HG03175 (cell line): Measurements from ENCODE around the gene GLB1L2.
"Not testable (repeated sequence)": the region's sequence is repeated elsewhere in the genome, so short reads cannot be mapped to it uniquely, and the experiment has no call there.

Source experiments
- ATAC-seq: cut with Tn5 transposase; IDR thresholded peaks from one replicate; pipeline ENCODE4 v1.9.1; 2021; ENCODE audit warnings: mild to moderate bottlenecking, moderate library complexity; ENCODE audit not compliant: unreplicated experiment

GLB1L2 gene

DNA sequence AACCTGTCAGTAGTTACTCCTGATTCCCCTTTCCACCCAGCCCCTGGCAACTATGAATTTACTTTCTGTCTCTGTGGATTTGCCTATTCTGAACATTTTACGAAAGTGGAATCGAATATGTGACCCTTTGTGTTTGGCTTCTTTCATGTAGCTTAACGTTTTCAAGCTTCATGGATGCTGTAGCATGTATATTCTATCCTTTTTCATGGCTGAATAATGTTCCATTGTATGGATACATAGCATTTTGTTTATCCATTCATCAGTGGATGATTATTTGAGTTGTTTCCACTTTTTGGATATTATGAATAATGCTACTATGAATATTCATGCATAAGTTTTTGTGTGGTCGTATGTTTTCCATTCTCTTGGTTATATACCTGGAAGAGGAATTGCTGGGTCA, 9.2 kb upstream of the GLB1L2 start:
- no peak for ATAC-seq

DNA sequence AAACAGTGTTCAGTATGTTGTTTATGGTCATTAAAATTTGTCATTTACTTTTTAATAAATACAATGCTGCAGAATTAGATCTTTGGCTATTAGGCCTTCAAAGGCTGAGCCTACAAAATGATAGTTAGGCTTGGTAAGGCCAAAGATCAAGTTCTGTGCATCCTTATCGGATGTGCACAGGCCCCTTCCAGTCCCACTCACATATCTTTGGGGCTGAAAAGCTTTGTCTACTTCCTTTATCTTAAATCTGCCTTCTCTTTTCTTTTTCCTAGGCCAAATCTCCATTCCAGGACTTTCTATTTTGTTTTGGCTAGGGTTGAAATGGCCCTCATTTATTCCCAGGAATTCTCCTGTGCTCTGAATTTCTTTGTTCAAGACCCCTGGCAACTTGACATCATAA, 3.4 kb upstream of the GLB1L2 start:
- ATAC-seq = no peak

GRCh38 chr11:134330611-134331353, 1.0 kb upstream of the GLB1L2 start:
- ATAC-seq = no peak

GRCh38 chr11:134332189-134332631, 422 bp downstream of the GLB1L2 start:
- peak; percentile 26 for ATAC-seq

- no peak for ATAC-seq
These were observed 994 bp downstream of the GLB1L2 start for GRCh38 chr11:134332782-134333181.

DNA sequence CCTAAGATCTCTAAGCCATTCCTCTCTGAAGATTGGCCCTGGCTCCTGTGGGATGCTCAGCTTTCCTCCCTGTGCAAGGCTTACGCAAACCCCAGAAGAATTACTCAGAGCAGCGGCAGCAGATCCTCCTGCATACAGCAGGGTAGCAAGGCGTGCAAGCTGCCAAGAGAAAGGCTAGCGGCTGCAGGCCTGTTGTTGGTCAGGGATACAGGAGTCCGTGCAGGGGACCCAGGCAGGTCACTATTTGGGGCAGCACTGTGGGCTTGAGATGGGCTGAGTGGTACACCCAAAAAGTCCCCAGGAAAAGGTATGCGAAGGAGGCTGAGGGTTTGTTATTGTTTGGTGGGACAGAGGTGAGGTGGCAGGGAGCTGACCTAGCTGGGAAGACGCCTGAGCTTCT, 1.5 kb downstream of the GLB1L2 start:
- ATAC-seq = no peak

- ATAC-seq = no peak
These were observed 2.2 kb downstream of the GLB1L2 start for GRCh38 chr11:134333946-134334345.

GRCh38 chr11:134334796-134335571, 3.2 kb downstream of the GLB1L2 start:
- ATAC-seq = no peak

GRCh38 chr11:134337051-134337450, 5.3 kb downstream of the GLB1L2 start:
- ATAC-seq = no peak

DNA sequence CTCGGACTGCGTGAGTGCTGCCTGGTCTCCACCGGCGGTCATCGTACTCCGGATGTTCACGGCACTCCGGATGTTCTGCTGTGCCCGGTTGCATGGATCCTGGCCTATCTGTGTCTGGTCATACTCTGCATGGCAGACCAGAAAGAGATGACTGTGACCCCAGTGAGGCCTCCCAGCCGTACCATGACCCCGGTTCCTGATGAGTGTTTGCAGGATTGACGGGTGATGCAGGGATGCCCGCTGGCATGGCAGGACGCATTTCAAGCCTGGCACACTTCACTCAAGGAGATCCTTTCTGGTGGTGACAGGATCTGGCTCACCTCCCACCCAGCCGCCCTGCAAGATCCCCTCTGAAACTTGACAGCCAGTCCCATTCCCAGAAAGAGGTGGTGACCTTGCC, 6.3 kb downstream of the GLB1L2 start:
- ATAC-seq = no peak

DNA sequence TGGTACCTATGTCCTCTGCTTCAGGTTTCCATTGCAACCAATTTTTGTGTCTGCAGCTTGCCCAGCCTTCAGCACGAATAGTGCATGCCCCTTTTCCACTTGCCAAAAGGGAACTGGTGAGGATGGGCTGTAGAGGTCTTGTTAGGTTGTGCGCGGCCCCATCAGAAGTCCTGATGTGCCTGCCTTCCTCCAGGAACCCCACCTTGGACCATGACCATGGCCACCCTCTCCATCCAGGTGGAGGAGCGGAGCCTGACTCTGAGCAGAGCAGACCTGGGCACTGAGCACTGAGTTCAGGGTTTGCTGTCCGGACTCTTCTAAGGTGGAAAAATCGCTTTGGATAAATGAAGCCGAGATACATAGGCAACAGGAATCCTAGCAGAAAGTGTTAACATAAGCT, 6.9 kb downstream of the GLB1L2 start:
- no peak for ATAC-seq

DNA sequence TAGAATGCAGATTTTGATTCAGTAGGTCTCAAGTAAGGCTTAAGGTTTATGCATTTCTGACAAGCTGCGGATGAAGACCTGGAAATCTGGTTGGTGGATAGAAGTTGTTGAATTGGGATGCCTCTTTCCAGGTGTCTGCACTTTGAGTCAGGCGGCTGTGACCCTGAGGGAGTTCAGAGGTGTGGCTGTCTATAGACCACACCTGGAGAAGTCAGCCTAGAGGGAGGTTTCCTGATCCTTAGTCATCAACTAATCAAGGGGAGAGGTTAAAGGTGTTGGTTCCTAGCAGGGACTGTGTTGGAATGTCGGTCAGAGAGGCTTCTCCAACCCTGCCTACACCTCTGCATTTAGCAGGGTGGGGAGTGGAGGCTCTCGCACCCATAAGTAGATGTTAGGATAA, 8.0 kb downstream of the GLB1L2 start:
- ATAC-seq = no peak

GRCh38 chr11:134340354-134340964, 8.7 kb downstream of the GLB1L2 start:
- no peak for ATAC-seq

GRCh38 chr11:134341805-134342571, 10.2 kb downstream of the GLB1L2 start:
- ATAC-seq = no peak

DNA sequence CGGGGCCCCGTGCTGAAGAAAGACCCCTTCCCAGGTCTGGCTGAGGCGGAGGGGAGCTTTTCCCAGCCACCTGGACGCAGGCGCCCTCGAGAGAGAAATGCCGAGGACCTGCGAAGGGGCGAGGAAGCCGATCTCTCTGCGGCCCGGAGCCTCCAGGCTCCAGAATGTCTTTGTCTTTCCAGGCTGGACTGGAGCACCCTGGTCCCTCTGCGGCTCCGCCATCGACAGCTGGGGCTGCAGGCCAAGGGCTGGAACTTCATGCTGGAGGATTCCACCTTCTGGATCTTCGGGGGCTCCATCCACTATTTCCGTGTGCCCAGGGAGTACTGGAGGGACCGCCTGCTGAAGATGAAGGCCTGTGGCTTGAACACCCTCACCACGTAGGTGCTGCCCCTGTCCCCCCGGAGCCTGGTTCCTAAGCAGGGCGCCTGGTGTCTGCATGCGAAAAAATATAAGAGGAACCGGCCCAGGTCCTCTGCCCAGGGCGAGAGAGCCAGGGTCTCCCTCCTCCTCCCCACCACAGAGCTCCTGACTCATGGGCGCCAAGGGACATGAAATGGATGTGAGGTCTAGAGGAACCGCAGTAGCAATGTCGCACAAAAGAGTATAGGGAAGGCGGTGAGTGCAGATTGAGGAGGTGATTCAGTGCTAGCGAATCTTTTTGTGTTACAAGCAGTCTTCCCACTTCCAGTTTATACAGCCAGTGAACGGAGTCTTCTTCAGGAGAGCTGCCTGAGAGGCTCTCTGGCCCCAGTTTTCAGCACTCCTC, 11.0 kb downstream of the GLB1L2 start:
- no peak for ATAC-seq

DNA sequence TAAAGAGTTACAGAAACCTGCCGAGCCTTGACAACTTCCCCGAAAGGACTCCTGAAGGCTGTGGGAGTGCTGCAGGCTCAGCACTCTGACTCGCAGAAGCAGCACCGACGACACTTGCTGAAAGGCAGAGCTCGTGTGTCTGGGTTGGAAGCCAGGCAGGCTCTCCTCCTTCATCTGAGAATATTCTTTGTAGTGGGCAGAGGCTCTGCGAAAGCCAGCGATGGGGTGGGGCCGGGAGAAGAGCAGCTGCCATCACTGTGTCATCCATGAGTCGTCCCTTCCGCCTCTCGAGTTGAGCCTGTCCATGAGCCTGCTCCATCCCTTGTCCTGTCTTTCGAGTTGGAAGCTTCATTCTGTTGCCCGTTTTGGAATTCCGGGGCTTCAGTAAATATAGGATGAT, 11.9 kb downstream of the GLB1L2 start:
- ATAC-seq = no peak

DNA sequence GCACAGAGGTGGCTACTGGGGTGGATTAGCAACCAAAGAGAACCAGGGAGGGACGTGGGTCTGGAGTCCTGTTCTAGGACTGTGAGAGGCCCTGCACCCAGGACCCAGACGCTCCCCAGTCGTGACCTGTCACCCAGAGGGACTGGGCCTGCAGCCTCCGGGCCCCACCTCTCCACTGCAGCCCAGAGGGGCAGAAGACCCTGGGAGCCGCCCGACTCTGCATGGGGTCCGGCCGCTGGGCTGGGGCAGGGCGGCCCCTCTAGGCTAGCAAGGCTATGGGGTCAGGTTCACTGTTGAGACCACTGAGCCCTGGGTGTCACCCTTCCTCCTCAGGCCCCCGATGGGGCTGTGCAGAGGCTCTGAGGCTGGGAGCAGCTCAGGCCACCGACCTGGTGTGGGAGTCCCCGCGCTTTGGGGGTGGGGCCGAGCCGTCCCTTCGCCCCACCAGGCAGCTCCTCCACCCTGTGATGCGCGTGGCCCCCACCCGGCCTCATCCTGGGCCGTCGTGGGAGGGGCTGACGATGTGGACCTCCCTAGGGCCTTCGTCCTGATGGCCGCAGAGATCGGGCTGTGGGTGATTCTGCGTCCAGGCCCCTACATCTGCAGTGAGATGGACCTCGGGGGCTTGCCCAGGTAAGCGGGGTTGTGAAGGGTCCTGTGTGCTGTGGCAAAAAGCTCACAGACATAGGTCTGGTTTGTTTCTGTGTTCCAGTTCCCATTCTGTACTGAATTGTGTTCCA, 12.9 kb downstream of the GLB1L2 start:
- not testable (repeated sequence) for ATAC-seq

GRCh38 chr11:134345237-134345550, 13.4 kb downstream of the GLB1L2 start:
- ATAC-seq = no peak

DNA sequence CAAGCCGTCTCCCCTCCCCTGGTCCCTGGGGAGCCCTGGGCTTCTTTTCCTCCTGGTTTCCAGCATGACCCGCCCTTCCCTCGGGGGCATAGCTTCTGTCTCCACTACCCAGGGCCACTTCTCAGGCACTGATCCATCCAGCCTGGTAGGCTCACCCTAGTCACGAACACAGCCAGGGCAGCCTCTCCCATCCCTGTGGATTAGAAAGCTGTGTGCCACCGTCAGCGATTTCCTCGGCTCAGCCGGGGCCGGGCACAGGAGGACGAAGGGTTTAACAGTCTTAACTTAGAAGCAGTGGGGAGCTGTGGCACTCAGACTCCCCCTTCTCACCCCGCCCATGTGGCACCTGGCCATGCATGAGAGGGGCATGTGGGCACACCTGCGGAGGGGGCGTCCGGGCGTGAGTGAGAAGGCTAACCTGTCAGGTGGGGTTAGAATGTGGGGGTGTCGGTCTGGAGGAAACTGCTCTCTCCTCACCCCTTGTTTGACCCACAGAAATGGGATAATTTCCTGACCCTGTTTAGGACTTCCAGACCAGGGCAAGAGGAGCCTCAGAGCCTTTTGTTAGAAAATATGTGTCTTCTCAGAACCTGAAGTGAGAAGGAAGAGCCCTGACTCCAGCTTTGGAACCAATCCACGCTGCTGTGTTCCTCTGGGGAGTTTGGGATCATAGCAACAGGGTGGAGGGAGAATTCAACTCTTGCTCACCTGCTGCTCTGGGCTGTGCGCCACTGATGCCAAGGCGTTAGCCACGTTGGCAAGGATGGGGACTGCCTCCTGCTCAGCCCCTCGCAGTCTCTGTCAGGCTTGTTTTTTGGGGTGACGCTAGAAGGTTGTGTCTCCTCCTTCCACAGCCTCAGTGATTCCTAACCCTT, 14.6 kb downstream of the GLB1L2 start:
- no peak for ATAC-seq
